HFFc6 (cell line): ENCODE measurements around the gene ADRM1. TPM values are rescaled to one million over a fixed set of nuclear protein-coding genes. Genes with fewer than 3 reads are reported as not detected.

Source experiments
- DNase-seq: peaks from one replicate; pipeline ENCODE4 v3.0.0-alpha.2; 2018
- H3K27ac Mint-ChIP-seq: 2 replicates; pipeline ENCODE4 v1.8.0; 2020; ENCODE audit warnings: mild to moderate bottlenecking, mixed read lengths
- H3K27me3 Mint-ChIP-seq: 2 replicates; pipeline ENCODE4 v1.8.0; 2021; ENCODE audit warnings: mild to moderate bottlenecking, moderate library complexity, mixed read lengths; ENCODE audit not compliant: insufficient read depth
- H3K36me3 Mint-ChIP-seq: 2 replicates; pipeline ENCODE4 v1.8.0; 2021; ENCODE audit warnings: low read depth, mixed read lengths
- H3K4me1 Mint-ChIP-seq: 2 replicates; pipeline ENCODE4 v1.8.0; 2020; ENCODE audit warnings: low read depth, mixed read lengths
- H3K4me3 Mint-ChIP-seq: 2 replicates; pipeline ENCODE4 v1.8.0; 2020; ENCODE audit warnings: mild to moderate bottlenecking, moderate library complexity, mixed read lengths
- H3K9me3 Mint-ChIP-seq: 2 replicates; pipeline ENCODE4 v1.8.0; 2020; ENCODE audit warnings: mild to moderate bottlenecking, mixed read lengths
- CTCF ChIP-seq: fragments of 200-600 bp; sonication (generic); IDR thresholded peaks from 2 replicates; pipeline ENCODE4 v1.5.0; 2021; ENCODE audit warnings: antibody characterized with exemption, mild to moderate bottlenecking
- total RNA-seq, 6 experiments: library from RNA; stranded (reverse); fragmentation: NEBNext Ultra II Directional; extraction: Animal tissue kit (Norgen Biotek cat#: 25700); gene quantifications; 2 replicates in 1 of 6; 3 replicates in 5 of 6; pipeline ENCODE4 v1.2.3, GENCODE V29; 2021

Gene ADRM1
- total RNA-seq, 6 experiments from 2014 or later: 126 to 133 (median 129) TPM

GRCh38 chr20:62316331-62317166 lies 13.8 kb downstream of the ADRM1 start:
- no peak overlapping the region for H3K4me3 Mint-ChIP-seq
- H3K27me3 Mint-ChIP-seq: peaks cover 2% of the 10 kb centered on the region; the same call in 1 of the 2 replicates
- no peak for TF ChIP-seq CTCF
- no peak for DNase-seq
- H3K9me3 Mint-ChIP-seq: peaks cover 4% of the 10 kb centered on the region
- no peaks in the 10 kb centered on the region for H3K36me3 Mint-ChIP-seq
- no peaks in the 10 kb centered on the region for H3K4me1 Mint-ChIP-seq
- no peak overlapping the region for H3K27ac Mint-ChIP-seq

- no peak for TF ChIP-seq CTCF
- DNase-seq: no peak
- no peak overlapping the region for H3K4me3 Mint-ChIP-seq
- no peak overlapping the region for H3K27ac Mint-ChIP-seq
- peaks cover 4% of the 10 kb centered on the region for H3K9me3 Mint-ChIP-seq
- no peaks in the 10 kb centered on the region for H3K4me1 Mint-ChIP-seq
- H3K36me3 Mint-ChIP-seq: no peaks in the 10 kb centered on the region
- H3K27me3 Mint-ChIP-seq: peaks cover 2% of the 10 kb centered on the region; the same call in 1 of the 2 replicates
These were observed 14.4 kb downstream of the ADRM1 start for GRCh38 chr20:62317167-62317655.

- H3K4me3 Mint-ChIP-seq: no peak overlapping the region
- H3K4me1 Mint-ChIP-seq: no peaks in the 10 kb centered on the region
- peaks cover 2% of the 10 kb centered on the region; the same call in 1 of the 2 replicates for H3K27me3 Mint-ChIP-seq
- no peak for DNase-seq
- no peak for TF ChIP-seq CTCF
- H3K27ac Mint-ChIP-seq: no peak overlapping the region
- H3K9me3 Mint-ChIP-seq: peaks cover 4% of the 10 kb centered on the region
- no peaks in the 10 kb centered on the region for H3K36me3 Mint-ChIP-seq
These were observed 15.9 kb downstream of the ADRM1 start for GRCh38 chr20:62318400-62319345.

- Mint-ChIP-seq H3K27ac (no peak overlapping the region), H3K4me3 (no peak overlapping the region)
These were observed 16.6 kb downstream of the ADRM1 start for GRCh38 chr20:62319346-62319909.

More at GRCh38 chr20:62319346-62319909, 16.6 kb downstream of the ADRM1 start:
- peaks cover 4% of the 10 kb centered on the region for H3K9me3 Mint-ChIP-seq
- no peak for DNase-seq
- peaks cover 2% of the 10 kb centered on the region; the same call in 1 of the 2 replicates for H3K27me3 Mint-ChIP-seq
- TF ChIP-seq CTCF: no peak
- H3K4me1 Mint-ChIP-seq: no peaks in the 10 kb centered on the region
- no peaks in the 10 kb centered on the region for H3K36me3 Mint-ChIP-seq
